Stomach (tissue), 9 donors: ENCODE data around the gene ETFRF1. TPM values are rescaled to one million over a fixed set of nuclear protein-coding genes. Genes with fewer than 3 reads are reported as not detected.
A peak's percentile ranks its signal among the peaks of the same experiment; 100 is the strongest.

Source experiments
- DNase-seq, 2 donors: peaks; one replicate each; pipeline versions ENCODE4 v3.0.0 to v3.0.0-alpha.2; 2013 to 2019
- H3K27ac ChIP-seq, 5 donors: fragments of 200-600 bp in 4 of 5; sonication (generic) in 4 of 5; one replicate each; pipeline ENCODE4 v1.5.1; 2013 to 2019; ENCODE audit warnings: mild to moderate bottlenecking in 1 of 5, moderate library complexity in 1 of 5
- H3K27me3 ChIP-seq, 3 donors: fragments of 200-600 bp; sonication (generic); one replicate each; pipeline ENCODE4 v1.5.1; 2017 to 2019; ENCODE audit warnings: mixed run types in 1 of 3
- H3K36me3 ChIP-seq, 4 donors: fragments of 200-600 bp; sonication (generic); 1 replicate in 3 of 4; 2 replicates in 1 of 4; pipeline ENCODE4 v1.5.1; 2016 to 2019
- H3K4me1 ChIP-seq, 4 donors: fragments of 200-600 bp; sonication (generic); one replicate each; pipeline ENCODE4 v1.5.1; 2016 to 2019
- H3K4me3 ChIP-seq, 4 donors: fragments of 200-600 bp; sonication (generic) in 3 of 4; one replicate each; pipeline ENCODE4 v1.5.1; 2016 to 2019; ENCODE audit warnings: mild to moderate bottlenecking in 1 of 4
- H3K9me3 ChIP-seq, 4 donors: fragments of 200-600 bp; sonication (generic); one replicate each; pipeline ENCODE4 v1.5.1; 2016 to 2019
- EP300 ChIP-seq: sonication (generic); formaldehyde crosslinking; IDR thresholded peaks from one replicate; pipeline ENCODE4 v1.6.1; 2017; ENCODE audit warnings: antibody characterized with exemption
- POLR2A ChIP-seq, 4 donors: fragments of 450-650 bp; IDR thresholded peaks; one replicate each; pipeline ENCODE4 v1.6.1; 2016; ENCODE audit warnings: antibody characterized with exemption in 4 of 4, control low read depth in 2 of 4, mild to moderate bottlenecking in 1 of 4, moderate library complexity in 1 of 4
- POLR2AphosphoS5 ChIP-seq, 3 donors: sonication (generic); formaldehyde crosslinking; IDR thresholded peaks; one replicate each; pipeline ENCODE4 v1.6.1; 2016; ENCODE audit warnings: antibody characterized with exemption in 3 of 3
- WGBS, 5 donors: extraction: QIAGEN DNeasy Blood & Tissue Kit in 3 of 5; methylation state at CpG; one replicate each; pipeline versions ENCODE4 v1.1.5 to v1.1.7; 2013 to 2018; 5-methylcytosine and 5-hydroxymethylcytosine counted together
- intact Hi-C: fragments of 100-400 bp; cut with DNase I; formaldehyde crosslinking; loops from one replicate; pipeline ENCODE4 v1.15.1; 2023; ENCODE audit warnings: low total_unique reads
- polyA plus RNA-seq, 3 donors: library from polyadenylated mRNA; stranded (reverse); fragments of 200-250 nt; gene quantifications; one replicate each; pipeline ENCODE4 v1.2.3, GENCODE V29; 2013
- total RNA-seq, 5 donors: library from RNA; depleted of rRNA; stranded (reverse); fragments of >200 nt; gene quantifications; one replicate each; pipeline versions ENCODE4 v1.1.0 to v1.2.3, GENCODE V29; 2014 to 2016
- TF ChIP-seq, protein P1 (sequence below), 7 experiments: fragments of 450-650 bp in 4 of 7; fragments of 200-600 bp in 3 of 7; sonication (generic) in 3 of 7; IDR thresholded peaks; one replicate each; pipeline ENCODE4 v1.5.1; 2016 to 2019; ENCODE audit warnings: antibody characterized with exemption in 7 of 7, control low read depth in 2 of 7, mild to moderate bottlenecking in 1 of 7
- donor health status: healthy with polysubstance abuse.
- donor health status: Bipolar disorder and iron deficiency.
- donor health status: healthy.

Gene ETFRF1
- total and polyA plus RNA-seq, 8 donors = 1.4 to 50.9 (median 20.6) TPM

DNA sequence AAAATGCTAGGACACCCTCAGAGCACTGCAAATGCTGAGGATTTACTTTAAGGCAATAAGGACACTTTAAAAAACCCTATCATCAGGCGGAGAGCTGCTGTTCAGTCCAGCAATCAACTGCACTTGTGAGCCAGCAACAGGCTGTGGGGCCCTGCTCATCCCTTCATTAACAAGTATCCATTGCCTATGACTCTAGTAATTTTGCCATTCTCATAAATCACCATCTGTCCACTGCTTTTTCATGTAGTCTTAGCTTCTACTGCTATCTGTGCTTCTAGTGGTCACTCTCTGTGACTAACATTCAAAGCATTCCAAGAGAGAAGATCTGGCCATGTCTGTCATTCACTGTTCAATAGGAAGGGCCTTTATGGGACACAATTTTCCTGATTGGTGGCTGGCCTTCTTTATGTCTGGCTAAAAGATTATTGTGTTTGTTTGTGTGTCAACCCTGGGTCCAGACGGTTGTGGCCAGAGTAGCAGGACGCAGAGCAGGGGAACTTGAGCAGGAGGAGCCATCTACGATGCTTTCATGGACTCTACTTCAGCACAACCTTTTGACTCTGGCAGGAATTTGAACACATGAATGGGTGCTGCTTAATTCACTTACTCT lies 59.3 kb downstream of the ETFRF1 start:
- Histone ChIP-seq H3K4me3 (no peak overlapping the region), H3K27me3 (no peaks in the 10 kb centered on the region), H3K9me3 (no peaks in the 10 kb centered on the region), H3K27ac (peak overlapping the region in 1 of 5 donors; percentile 53), H3K36me3 (no peaks in the 10 kb centered on the region), H3K4me1 (peaks cover 7 to 53% (median 36%) of the 10 kb centered on the region in 4 donors)
- 63 to 77% (median 68%) methylated on average over 3 to 4 of the region's 4 CpGs for WGBS, 5 donors
- intact Hi-C loops = loop anchor here (5.0 kb wide), 1 partner anchor 128 kb away; no protein-coding TSS in a partner anchor
- TF ChIP-seq, protein P1, sequence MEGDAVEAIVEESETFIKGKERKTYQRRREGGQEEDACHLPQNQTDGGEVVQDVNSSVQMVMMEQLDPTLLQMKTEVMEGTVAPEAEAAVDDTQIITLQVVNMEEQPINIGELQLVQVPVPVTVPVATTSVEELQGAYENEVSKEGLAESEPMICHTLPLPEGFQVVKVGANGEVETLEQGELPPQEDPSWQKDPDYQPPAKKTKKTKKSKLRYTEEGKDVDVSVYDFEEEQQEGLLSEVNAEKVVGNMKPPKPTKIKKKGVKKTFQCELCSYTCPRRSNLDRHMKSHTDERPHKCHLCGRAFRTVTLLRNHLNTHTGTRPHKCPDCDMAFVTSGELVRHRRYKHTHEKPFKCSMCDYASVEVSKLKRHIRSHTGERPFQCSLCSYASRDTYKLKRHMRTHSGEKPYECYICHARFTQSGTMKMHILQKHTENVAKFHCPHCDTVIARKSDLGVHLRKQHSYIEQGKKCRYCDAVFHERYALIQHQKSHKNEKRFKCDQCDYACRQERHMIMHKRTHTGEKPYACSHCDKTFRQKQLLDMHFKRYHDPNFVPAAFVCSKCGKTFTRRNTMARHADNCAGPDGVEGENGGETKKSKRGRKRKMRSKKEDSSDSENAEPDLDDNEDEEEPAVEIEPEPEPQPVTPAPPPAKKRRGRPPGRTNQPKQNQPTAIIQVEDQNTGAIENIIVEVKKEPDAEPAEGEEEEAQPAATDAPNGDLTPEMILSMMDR (IDR thresholded peaks at IDR 0.05) = no peak
- TF ChIP-seq EP300 (no peak), POLR2A (IDR thresholded peaks at IDR 0.05) (no peak), POLR2AphosphoS5 (IDR thresholded peaks at IDR 0.05) (no peak)
- DNase-seq = no peak

Other genes starting within 250 kb of the ETFRF1 start
- gene BCAT1, start 246.1 kb upstream of the ETFRF1 start, total RNA-seq = 10 to 100 TPM in 3 of 5 donors, 1 to 10 TPM in 2; 7.0 to 33.0 (median 12.1) TPM
- gene BCAT1, start 246.1 kb upstream of the ETFRF1 start, polyA plus RNA-seq = 1 to 10 TPM; 1.3 to 7.5 (median 4.4) TPM
- gene DNAI7, start 77 bp upstream of the ETFRF1 start, total RNA-seq = 1 to 10 TPM in 2 of 5 donors, under 1 TPM in 1, not detected in 2; 0.37 to 2.2 (median 1.8) TPM
- gene DNAI7, start 77 bp upstream of the ETFRF1 start, polyA plus RNA-seq = under 1 TPM in 2 of 3 donors, not detected in 1; 0.05 to 0.31 TPM
- gene KRAS, start 55.7 kb downstream of the ETFRF1 start, total RNA-seq = 10 to 100 TPM; 13.0 to 75.3 (median 19.2) TPM
- gene KRAS, start 55.7 kb downstream of the ETFRF1 start, polyA plus RNA-seq = 10 to 100 TPM in 2 of 3 donors, 1 to 10 TPM in 1; 6.6 to 24.4 (median 16.0) TPM